Measurements from ENCODE around the gene ZNF69.
"Not testable (repeated sequence)": the region's sequence is repeated elsewhere in the genome, so short reads cannot be mapped to it uniquely, and the experiment has no call there.

- TF ChIP-seq, protein P1, sequence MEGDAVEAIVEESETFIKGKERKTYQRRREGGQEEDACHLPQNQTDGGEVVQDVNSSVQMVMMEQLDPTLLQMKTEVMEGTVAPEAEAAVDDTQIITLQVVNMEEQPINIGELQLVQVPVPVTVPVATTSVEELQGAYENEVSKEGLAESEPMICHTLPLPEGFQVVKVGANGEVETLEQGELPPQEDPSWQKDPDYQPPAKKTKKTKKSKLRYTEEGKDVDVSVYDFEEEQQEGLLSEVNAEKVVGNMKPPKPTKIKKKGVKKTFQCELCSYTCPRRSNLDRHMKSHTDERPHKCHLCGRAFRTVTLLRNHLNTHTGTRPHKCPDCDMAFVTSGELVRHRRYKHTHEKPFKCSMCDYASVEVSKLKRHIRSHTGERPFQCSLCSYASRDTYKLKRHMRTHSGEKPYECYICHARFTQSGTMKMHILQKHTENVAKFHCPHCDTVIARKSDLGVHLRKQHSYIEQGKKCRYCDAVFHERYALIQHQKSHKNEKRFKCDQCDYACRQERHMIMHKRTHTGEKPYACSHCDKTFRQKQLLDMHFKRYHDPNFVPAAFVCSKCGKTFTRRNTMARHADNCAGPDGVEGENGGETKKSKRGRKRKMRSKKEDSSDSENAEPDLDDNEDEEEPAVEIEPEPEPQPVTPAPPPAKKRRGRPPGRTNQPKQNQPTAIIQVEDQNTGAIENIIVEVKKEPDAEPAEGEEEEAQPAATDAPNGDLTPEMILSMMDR (conservative IDR thresholded peaks at IDR 0.05 in 1 of 2, IDR thresholded peaks at IDR 0.05 in 1 of 2; ENCODE audit: extremely low read depth in 1 of 2, insufficient read depth in 1 of 2, low read depth in 1 of 2, low read length in 2 of 2) = not testable (repeated sequence)
- TF ChIP-seq EZH2 (IDR thresholded peaks at IDR 0.05; ENCODE audit: borderline replicate concordance, low read length) = not testable (repeated sequence)
Observed at GRCh38 chr19:11925651-11926187, 38.1 kb downstream of the ZNF69 start.
